AG09319 (cell line): ENCODE results near the gene TEDC2.

Experiments used
- DNase-seq: peaks from one replicate; pipeline ENCODE4 v3.0.0-alpha.2; 2010; ENCODE audit warnings: low read depth; ENCODE audit errors: extremely low read depth
- TF ChIP-seq, protein P1 (sequence below): IDR thresholded peaks from 2 replicates; pipeline ENCODE4 v1.5.1; 2011; ENCODE audit warnings: low read depth, mild to moderate bottlenecking, inconsistent platforms, low read length, moderate library complexity

The TEDC2 gene

DNA sequence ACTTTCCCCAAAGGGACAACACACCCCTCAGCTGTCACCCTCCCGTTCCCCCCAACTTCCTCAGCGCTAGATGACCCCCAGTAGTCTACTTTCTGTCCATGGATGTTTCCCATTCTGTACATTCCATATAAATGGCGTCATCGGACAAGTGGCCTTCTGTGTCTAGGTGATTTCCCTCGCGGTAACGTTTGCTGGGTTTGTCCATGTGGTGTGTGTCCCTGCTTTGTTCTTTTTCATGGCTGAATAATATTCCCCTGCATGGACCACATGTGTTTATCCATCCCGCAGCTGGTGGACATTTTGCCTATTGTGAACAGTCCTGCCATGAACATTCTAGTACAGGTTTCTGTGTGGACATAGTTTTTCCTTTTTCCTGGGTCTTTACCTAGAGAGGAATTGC, 7.3 kb upstream of the TEDC2 start:
- TF ChIP-seq, protein P1, sequence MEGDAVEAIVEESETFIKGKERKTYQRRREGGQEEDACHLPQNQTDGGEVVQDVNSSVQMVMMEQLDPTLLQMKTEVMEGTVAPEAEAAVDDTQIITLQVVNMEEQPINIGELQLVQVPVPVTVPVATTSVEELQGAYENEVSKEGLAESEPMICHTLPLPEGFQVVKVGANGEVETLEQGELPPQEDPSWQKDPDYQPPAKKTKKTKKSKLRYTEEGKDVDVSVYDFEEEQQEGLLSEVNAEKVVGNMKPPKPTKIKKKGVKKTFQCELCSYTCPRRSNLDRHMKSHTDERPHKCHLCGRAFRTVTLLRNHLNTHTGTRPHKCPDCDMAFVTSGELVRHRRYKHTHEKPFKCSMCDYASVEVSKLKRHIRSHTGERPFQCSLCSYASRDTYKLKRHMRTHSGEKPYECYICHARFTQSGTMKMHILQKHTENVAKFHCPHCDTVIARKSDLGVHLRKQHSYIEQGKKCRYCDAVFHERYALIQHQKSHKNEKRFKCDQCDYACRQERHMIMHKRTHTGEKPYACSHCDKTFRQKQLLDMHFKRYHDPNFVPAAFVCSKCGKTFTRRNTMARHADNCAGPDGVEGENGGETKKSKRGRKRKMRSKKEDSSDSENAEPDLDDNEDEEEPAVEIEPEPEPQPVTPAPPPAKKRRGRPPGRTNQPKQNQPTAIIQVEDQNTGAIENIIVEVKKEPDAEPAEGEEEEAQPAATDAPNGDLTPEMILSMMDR = no peak
- DNase-seq = no peak

DNA sequence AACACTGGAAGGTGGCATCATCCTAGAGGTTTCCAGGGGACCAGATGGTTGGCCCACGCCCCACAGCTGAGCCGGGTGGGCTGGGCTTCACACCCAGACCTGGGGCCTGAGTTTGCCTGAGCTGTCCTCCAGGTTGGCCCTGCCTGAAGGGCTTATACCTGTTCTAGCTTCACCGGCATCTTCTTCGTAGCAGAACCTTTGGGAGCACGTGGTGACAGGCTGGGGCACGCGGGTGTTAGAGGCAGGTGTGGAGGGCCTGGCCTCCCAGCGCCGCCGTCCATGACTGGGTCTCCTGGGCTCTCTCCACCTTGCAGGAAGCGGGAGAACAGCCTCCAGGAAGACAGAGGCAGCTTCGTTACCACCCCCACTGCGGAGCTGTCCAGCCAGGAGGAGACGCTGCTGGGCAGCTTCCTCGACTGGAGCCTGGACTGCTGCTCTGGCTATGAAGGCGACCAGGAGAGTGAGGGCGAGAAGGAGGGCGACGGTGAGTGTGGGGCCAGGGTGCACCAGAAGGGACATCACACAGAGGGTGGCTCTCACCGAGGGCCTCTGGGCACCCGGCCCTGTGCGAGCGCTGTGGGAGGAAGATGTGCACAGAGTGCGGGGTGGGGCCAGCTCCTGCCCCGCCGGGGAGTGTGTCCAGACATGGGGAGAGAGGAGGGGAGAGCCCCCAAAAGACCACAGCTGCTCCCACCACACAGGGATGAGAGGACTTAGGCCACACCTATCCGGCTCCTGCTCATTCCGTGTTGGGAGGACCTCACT, 4.6 kb upstream of the TEDC2 start:
- TF ChIP-seq, protein P1 = no peak
- no peak for DNase-seq

DNA sequence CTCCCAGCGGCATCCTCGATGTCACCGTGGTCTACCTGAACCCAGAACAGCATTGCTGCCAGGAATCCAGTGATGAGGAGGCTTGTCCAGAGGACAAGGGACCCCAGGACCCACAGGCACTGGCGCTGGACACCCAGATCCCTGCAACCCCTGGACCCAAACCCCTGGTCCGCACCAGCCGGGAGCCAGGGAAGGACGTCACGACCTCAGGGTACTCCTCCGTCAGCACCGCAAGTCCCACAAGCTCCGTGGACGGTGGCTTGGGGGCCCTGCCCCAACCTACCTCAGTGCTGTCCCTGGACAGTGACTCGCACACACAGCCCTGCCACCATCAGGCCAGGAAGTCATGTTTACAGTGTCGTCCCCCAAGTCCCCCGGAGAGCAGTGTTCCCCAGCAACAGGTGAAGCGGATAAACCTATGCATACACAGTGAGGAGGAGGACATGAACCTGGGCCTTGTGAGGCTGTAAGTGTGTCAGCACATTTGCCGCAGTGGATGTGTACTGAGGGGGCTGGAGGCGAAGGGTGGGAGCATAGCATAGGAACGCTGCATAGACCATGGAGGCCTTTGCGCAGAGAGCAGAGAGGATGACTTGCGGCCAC, 3.3 kb upstream of the TEDC2 start:
- TF ChIP-seq, protein P1 = no peak
- DNase-seq = no peak

DNA sequence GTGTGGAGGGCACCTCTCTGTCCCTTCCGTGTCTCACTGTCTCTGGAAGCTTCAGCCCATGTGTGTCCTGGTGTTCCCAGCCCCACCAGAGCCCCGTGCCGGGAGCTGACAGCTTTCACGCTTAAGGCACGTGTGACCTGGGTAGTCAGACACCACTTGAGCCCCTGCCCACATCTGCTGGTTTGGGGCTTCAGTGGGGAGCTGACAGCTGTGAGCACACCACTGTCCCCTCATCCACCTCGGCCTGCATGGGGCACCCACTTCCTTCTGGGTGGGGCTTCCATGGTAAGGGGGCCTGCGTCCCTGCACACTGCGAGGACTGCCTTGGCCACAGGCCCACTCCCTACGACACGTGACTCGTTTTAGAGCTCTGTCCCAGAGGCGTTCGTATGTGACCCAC, 2.6 kb upstream of the TEDC2 start:
- TF ChIP-seq, protein P1 = no peak
- no peak for DNase-seq

DNA sequence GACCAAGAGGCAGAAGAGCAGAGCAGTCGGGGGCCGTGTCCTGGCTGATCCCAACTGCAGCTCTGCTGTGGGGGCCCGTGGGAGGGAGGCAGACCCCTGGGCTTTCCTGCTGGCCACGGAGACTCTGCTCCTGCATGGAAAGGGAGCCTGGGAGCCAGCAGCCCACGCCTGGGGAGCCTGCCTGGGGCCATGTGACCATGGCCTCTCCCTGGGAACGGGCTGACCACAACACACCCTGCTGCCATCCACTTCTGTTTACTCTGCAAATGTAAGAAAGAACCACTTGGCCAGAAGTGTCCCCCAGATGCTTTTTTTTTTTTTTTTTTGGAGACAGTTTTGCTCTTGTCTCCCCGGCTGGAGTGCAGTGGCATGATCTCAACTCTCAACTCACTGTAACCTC, 2.0 kb upstream of the TEDC2 start:
- TF ChIP-seq, protein P1 = no peak
- DNase-seq = no peak

DNA sequence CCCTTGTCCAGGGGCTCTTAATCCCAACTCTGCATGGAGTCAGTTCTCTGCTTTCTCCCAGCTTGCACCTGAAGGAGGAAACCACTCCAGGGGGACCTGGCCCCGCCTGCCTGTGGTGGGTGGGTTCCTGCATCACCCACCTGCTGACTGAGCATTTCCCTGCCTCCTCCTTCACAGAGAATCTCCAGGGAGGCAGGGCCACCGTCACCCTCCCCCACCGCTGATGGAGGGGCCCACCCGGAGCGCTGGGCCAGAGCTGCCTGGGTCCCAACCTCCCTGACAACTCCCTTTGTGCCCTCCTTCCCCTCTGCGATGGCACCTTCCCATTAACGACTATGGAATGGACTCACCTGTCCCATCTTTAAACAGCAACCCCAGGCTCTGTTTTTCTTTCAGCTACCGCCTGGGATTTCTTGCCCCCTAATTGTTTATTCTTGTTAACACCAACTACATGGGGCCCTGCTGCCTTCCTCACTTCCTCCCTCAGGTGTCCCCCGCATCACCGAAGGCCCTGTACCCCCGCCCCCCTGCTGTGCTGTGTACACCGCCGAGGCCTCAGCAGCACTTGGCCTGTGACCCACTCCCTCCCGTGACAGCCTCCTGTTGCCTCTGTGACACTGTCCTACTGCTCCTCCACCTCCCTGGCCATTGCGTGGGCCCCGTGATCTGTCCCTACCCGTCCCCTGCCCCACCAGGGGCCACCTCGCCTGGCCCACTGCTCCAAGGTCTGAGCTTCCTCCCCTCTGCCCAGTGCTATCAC, 842 bp upstream of the TEDC2 start:
- DNase-seq = no peak
- TF ChIP-seq, protein P1 = no peak

DNA sequence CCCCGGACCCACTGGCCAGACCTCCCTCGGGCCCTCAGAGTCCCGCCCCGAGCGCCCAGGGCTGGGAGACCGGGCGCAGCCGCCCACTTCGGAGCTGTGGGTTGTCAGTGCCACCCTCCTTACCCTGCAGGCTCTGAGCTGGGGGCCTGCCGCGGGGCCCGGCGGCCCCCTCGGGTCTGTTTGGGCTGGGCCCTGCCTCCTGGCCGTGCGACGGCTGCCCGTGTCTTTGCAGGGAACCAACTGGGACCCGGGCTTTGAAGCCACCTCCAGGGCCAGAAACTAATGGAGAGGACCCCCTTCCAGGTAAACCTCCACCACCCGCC, 443 bp downstream of the TEDC2 start:
- DNase-seq = no peak
- TF ChIP-seq, protein P1 = no peak
